ENCODE data around the gene SLC7A5. TPM values are rescaled to one million over a fixed set of nuclear protein-coding genes. Genes with fewer than 3 reads are reported as not detected.

Gene SLC7A5
- total and polyA plus RNA-seq, 2 of the 13 experiments (the other 11 are each of a cell fraction or from before 2014, with no cell fraction given), result 79.6 to 155 TPM

- TSS peak; percentile 52 for BruUV-seq (replicated peaks)
- Histone ChIP-seq H3K4me2 (ENCODE audit: low read depth, low read length) (peak overlapping the region; percentile 73), H3K36me3 (replicated peaks in 1 of 2; ENCODE audit: control insufficient read depth in 1 of 2, insufficient read depth in 2 of 2, low read length in 2 of 2) (peaks cover 38 to 62% of the 10 kb centered on the region in 2 experiments), H3K27me3 (ENCODE audit: control insufficient read depth in 1 of 2, insufficient read depth in 2 of 2, low read length in 2 of 2) (no peaks in the 10 kb centered on the region), H3K27ac (ENCODE audit: extremely low read length, insufficient read depth, low read length) (peak overlapping the region; percentile 98), H3K4me1 (ENCODE audit: insufficient read depth, low read length) (peaks cover 99% of the 10 kb centered on the region), H2AFZ (ENCODE audit: low read length) (no peak overlapping the region), H3K79me2 (ENCODE audit: insufficient read depth, low read length) (peaks cover 81% of the 10 kb centered on the region), H3K9ac (ENCODE audit: insufficient read depth, low read depth, low read length) (peak overlapping the region; percentile 79), H3K4me3 (replicated peaks in 1 of 3; ENCODE audit: insufficient read depth in 1 of 3, low read depth in 2 of 3, low read length in 3 of 3) (peak overlapping the region in 1 of 3 experiments; percentile 39; a peak in 2 of 6 replicates), H3K9me3 (ENCODE audit: low read length) (no peaks in the 10 kb centered on the region), H4K20me1 (ENCODE audit: insufficient read depth, low read length) (peaks cover 5% of the 10 kb centered on the region; the same call in 1 of the 2 replicates)
- CTCF ChIA-PET (ENCODE audit: low intra/inter-chr PET ratio, low total read pairs), result interaction anchor here (1.5 to 5.4 kb wide), 3 partner anchors 18 to 71 kb away, joined by 8 to 47 read pairs (median 38); no protein-coding TSS in a partner anchor
- FAIRE-seq (no peak), ATAC-seq (no peak), DNase-seq (ENCODE audit: low spot score) (no peak)
- POLR2A ChIA-PET, result interaction anchor here (1.4 to 9.4 kb wide), 11 partner anchors 12 to 88 kb away, joined by 3 to 399 read pairs (median 9); partner anchors contain the start of genes CA5A, KLHDC4 and SLC7A5
- in situ Hi-C loops (cut with HindIII; ENCODE audit: extremely low pct_ligation_motif_present, low pct_unique_long_range_greater_than_20kb), result no loop called here
- 81% methylated on average over 17 of the region's 18 CpGs for WGBS (ENCODE audit: low lambda C conversion rate)
- intact Hi-C loops (cut with micrococcal nuclease; ENCODE audit: unreplicated experiment), result loop anchor here (1.0 to 2.0 kb wide), 3 partner anchors 8 to 70 kb away; no protein-coding TSS in a partner anchor
- TF ChIP-seq CSRNP1 (CRISPR knock-in tag; IDR thresholded peaks at IDR 0.05) (peak; percentile 35; the same call in 1 of the 2 replicates), ZNF33B (CRISPR knock-in tag; IDR thresholded peaks at IDR 0.05) (no peak), BORCS8-MEF2B (CRISPR knock-in tag; IDR thresholded peaks at IDR 0.05) (0 out of 2 replicates have a peak, but pooled peaks have one; percentile 20), MAZ (IDR thresholded peaks at IDR 0.05; ENCODE audit: borderline replicate concordance, low read depth, low read length) (no peak), MAZ (CRISPR knock-in tag; IDR thresholded peaks at IDR 0.05; ENCODE audit: low read depth) (peak; percentile 12; the same call in 1 of the 2 replicates), ZNF782 (CRISPR knock-in tag; IDR thresholded peaks at IDR 0.05; ENCODE audit: borderline replicate concordance) (no peak), THRA (CRISPR knock-in tag; IDR thresholded peaks at IDR 0.05; ENCODE audit: borderline replicate concordance) (no peak), ZC3H4 (CRISPR knock-in tag; IDR thresholded peaks at IDR 0.05; ENCODE audit: borderline replicate concordance) (0 out of 2 replicates have a peak, but pooled peaks have one; percentile 10), SMYD3 (CRISPR knock-in tag; IDR thresholded peaks at IDR 0.05) (no peak), TAF15 (IDR thresholded peaks at IDR 0.05; ENCODE audit: low read depth, low read length, poor library complexity, severe bottlenecking) (peak; percentile 59), ZFP90 (CRISPR knock-in tag; IDR thresholded peaks at IDR 0.05; ENCODE audit: borderline replicate concordance) (no peak), PHF5A (CRISPR knock-in tag; IDR thresholded peaks at IDR 0.05; ENCODE audit: low read depth, unreplicated experiment) (no peak), U2AF1 (optimal IDR thresholded peaks at IDR 0.05; ENCODE audit: low read depth, low read length) (peak; percentile 15), ZBTB38 (CRISPR knock-in tag; IDR thresholded peaks at IDR 0.05) (peak; percentile 13; the same call in 1 of the 2 replicates), PBX3 (CRISPR knock-in tag; IDR thresholded peaks at IDR 0.05; ENCODE audit: borderline replicate concordance) (no peak), TERF1 (CRISPR knock-in tag; IDR thresholded peaks at IDR 0.05) (no peak), ZNF879 (CRISPR knock-in tag; IDR thresholded peaks at IDR 0.05) (peak; percentile 68; the same call in 1 of the 2 replicates), SRY (CRISPR knock-in tag; IDR thresholded peaks at IDR 0.05) (peak; percentile 45; the same call in 1 of the 2 replicates)
Observed at GRCh38 chr16:87848676-87849345, 20.5 kb downstream of the SLC7A5 start.
